Measurements from ENCODE around the gene ADRA2B. TPM values are rescaled to one million over a fixed set of nuclear protein-coding genes. Genes with fewer than 3 reads are reported as not detected.

Gene ADRA2B
- 0.06 TPM in 1 of 2 replicates, not detected in the other for total RNA-seq

DNA sequence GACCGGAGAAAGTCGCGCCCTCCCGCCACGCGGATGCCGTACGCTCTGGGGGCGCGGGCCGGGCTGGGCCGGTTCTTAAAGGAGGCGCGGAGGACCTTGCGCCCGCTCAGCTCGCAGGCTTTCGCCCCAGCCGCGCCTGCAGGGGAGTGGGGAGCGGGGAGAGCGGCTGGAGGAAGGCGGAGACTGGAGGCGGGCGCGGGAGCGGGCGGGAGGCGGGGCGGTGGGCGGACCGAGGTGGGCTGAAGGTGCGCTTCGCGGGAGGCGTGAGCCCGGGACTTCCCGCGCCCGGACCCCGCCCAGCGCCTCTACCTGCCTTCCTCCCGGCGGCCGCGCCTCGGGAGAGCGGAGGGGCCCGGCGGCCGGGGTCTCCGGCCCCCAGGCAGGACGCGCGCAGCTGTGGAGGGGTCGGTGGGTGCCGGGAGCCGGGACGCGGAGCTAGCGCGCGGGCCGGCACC is at the start of gene ADRA2B:
TSS of gene ADRA2B (minus strand) at position 148 of the 455 bp plus-strand sequence. CDS start 422 bp downstream, outside the sequence.

DNA sequence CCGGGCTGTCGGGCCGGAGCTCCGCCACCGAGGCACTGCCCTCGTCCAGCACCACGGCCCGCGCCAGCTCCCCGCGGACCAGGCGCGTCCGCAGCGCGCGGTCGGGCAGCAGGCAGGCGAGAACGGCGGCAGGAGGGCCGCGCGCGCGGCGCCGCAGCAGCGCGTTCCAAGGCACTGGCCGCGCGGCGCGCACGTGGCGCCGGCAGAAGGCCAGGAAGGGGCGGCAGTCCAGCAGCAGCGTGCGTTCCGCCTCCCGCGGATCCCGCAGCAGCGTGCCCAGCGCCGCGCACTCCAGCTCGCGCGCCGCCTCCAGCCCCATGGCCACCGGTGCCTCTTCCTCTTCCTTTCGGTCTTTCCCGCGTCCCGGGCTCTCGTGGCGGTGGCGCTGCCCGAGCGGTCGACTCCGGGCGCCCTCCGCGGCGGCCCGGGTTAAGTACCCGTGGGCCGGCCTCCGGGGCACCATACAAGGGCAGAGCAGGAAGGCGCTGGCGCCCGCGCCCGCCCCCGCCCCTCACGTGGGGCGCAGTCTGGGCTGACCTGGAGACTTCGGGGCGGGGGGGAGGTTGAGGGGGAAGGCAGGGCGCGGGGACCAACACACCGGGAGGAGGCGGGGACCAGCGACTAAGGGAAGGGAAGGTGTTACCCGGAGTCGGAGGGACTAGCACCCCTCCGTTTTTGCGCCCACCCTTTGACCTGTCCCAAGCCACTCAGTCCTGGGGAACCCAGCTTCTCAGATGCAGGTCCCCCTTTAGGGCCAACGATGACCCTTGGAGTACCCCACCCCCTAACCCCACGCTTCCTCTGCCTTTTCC is 28.9 kb upstream of the ADRA2B start, which contains the start of gene DUSP2:
TSS of gene DUSP2 (minus strand) at position 405 of the 812 bp plus-strand sequence. CDS start at position 319, 86 bp downstream.

DNA sequence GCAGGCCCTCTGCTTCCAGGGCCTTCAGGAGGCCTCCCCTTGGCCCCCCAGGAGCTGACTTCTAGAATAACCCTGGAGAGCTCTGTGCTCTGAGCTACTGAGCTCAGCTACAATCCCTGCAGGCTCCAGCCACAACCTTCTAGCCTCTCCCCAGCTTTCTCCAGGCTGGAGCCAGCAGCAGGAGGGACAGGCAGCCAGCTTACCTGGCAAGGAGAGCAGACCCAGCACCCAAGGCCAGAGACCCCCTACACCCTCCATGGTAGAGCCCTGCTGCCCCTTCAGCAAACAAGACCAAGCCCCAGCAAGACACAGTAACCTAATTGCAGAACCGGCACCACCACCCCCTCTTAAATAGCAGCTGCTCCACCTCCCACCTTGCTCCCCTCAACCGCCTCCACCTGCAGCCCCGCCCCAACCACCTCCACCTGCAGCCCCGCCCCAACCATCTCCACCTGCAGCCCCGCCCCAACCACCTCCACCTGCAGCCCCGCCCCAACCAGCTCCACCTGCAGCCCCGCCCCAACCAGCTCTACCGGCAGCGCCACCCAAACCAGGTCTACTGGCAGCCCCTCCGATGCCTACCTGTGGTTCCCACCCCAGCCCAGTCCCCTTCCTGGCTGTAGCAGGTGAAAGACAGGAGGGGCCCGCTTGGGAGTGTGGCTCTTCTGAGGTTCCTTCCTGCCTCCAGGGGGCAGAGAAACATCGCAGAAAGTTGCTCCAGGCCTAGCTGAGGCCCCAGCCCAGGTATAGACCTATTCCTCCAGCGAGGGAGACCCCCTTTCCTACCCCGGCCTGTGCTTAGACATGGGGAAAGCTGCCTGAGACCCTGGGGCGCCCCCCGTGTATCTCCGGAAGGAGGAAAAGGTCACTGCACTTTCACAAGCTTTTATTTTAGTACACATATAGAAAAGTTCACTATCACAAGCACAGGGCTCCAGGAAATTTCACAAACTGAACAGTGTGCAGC is 22.1 kb upstream of the ADRA2B start, which contains the start of gene ASTL:
TSS of gene ASTL (minus strand) at position 324 of the 967 bp plus-strand sequence. CDS start at position 258, 66 bp downstream.

Other genes with a start within 250 kb of the ADRA2B start
- gene ANKRD36C, start 124.7 kb downstream of the ADRA2B start, total RNA-seq: 18.8 and 68.9 TPM in 2 replicates
- 11.3 and 13.9 TPM in 2 replicates for gene GPAT2, start 81.7 kb downstream of the ADRA2B start, total RNA-seq
- not detected in 2 replicates for gene ASTL, start 21.9 kb upstream of the ADRA2B start, total RNA-seq
- gene DUSP2, start 28.9 kb upstream of the ADRA2B start, total RNA-seq: 0.49 and 0.63 TPM in 2 replicates
- gene STARD7, start 92.3 kb upstream of the ADRA2B start, total RNA-seq: 122 and 254 TPM in 2 replicates
- 13.0 and 24.8 TPM in 2 replicates for gene TMEM127, start 149.4 kb upstream of the ADRA2B start, total RNA-seq
- gene CIAO1, start 149.7 kb upstream of the ADRA2B start, total RNA-seq: 54.2 and 92.6 TPM in 2 replicates
- 49.4 and 106 TPM in 2 replicates for gene SNRNP200, start 189.0 kb upstream of the ADRA2B start, total RNA-seq
- gene ITPRIPL1, start 208.7 kb upstream of the ADRA2B start, total RNA-seq: 4.7 and 11.0 TPM in 2 replicates
- gene NCAPH, start 219.2 kb upstream of the ADRA2B start, total RNA-seq: 13.3 and 23.6 TPM in 2 replicates